GM06990 (cell line): ENCODE results near the gene VIPR2.

Experiments
- DNase-seq: peaks from one replicate; pipeline ENCODE4 v3.0.0-alpha.2; 2011; ENCODE audit not compliant: insufficient read length; ENCODE audit errors: extremely low read depth
- H3K27me3 ChIP-seq: replicated peaks from 2 replicates; pipeline ENCODE4 v1.6.0; 2011; ENCODE audit warnings: low read length; ENCODE audit not compliant: control insufficient read depth, insufficient read depth
- H3K36me3 ChIP-seq: 2 replicates; pipeline ENCODE4 v1.5.1; 2011; ENCODE audit warnings: low read length; ENCODE audit not compliant: control insufficient read depth, insufficient read depth
- H3K4me3 ChIP-seq: replicated peaks from 2 replicates; pipeline ENCODE4 v1.5.1; 2011; ENCODE audit warnings: low read depth, mild to moderate bottlenecking, control low read depth, low read length
- TF ChIP-seq, protein P1 (sequence below): IDR thresholded peaks from 2 replicates; pipeline ENCODE4 v1.5.1; 2011; ENCODE audit warnings: low read length, control low read depth, mild to moderate bottlenecking, inconsistent platforms; ENCODE audit not compliant: insufficient read depth, poor library complexity, severe bottlenecking

Gene VIPR2

DNA sequence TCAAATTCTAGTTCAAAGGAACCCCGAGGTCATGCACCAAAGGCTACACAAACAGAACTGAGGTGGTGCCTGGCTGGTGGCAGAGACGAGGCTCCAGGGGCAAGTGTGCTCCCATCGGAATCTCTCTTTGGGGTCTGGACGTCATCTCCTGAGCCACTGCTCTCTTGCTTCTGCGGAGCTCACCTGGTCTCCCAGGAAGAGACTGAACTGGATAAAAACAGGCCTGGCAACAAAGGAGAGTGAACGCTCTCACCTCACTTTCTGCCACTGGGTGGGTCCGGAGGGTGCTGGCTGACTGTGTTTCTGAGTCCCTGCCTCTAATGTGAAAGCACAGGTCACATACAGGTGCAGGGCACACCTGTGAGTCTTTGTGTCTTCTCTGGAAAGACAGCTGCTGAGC is 22.4 kb downstream of the VIPR2 start:
- TF ChIP-seq, protein P1, sequence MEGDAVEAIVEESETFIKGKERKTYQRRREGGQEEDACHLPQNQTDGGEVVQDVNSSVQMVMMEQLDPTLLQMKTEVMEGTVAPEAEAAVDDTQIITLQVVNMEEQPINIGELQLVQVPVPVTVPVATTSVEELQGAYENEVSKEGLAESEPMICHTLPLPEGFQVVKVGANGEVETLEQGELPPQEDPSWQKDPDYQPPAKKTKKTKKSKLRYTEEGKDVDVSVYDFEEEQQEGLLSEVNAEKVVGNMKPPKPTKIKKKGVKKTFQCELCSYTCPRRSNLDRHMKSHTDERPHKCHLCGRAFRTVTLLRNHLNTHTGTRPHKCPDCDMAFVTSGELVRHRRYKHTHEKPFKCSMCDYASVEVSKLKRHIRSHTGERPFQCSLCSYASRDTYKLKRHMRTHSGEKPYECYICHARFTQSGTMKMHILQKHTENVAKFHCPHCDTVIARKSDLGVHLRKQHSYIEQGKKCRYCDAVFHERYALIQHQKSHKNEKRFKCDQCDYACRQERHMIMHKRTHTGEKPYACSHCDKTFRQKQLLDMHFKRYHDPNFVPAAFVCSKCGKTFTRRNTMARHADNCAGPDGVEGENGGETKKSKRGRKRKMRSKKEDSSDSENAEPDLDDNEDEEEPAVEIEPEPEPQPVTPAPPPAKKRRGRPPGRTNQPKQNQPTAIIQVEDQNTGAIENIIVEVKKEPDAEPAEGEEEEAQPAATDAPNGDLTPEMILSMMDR = no peak
- Histone ChIP-seq H3K36me3 (no peaks in the 10 kb centered on the region), H3K27me3 (no peaks in the 10 kb centered on the region), H3K4me3 (no peak overlapping the region)
- DNase-seq = no peak

DNA sequence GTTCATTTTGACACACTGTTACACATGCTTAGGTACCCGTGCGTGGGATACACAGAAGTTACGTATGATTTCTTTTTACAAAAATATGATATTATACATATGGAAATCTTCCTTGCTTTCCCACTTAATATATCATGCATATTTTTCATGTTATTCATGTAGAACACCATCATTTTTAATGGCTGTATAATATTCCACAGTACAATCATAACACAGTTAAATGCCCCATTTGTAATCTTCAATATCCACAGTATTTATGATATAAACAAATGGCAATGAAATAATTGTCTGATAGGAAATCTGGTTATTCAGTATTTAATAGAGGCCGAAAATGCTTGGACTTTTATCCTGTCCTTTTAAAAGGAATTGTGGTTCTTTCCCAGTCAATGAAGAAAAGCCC is 23.2 kb downstream of the VIPR2 start:
- Histone ChIP-seq H3K27me3 (no peaks in the 10 kb centered on the region), H3K36me3 (no peaks in the 10 kb centered on the region), H3K4me3 (no peak overlapping the region)
- DNase-seq = no peak
- TF ChIP-seq, protein P1 = no peak

DNA sequence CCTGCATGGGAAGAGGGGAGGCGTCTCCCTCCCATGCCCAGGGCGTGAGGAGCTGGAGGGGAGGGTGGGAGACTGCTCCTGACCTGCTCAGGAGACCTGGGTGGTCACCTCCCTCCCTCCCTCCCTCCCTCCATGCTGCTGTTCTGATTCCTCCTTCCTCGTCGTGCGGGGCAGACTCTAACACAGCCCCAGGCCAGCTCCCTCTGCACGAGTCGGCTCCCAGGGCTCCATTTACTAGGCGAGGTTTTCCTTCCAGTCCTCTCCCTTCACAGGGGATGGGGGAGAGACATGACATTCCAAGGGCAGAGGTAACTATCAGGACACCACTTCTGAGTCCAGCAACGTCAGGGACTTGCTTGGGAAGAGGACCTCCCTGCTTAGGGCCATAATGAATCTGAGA is 23.6 kb downstream of the VIPR2 start:
- no peaks in the 10 kb centered on the region for H3K27me3 ChIP-seq
- DNase-seq = no peak
- H3K4me3 ChIP-seq = no peak overlapping the region
- no peaks in the 10 kb centered on the region for H3K36me3 ChIP-seq
- TF ChIP-seq, protein P1 = no peak

DNA sequence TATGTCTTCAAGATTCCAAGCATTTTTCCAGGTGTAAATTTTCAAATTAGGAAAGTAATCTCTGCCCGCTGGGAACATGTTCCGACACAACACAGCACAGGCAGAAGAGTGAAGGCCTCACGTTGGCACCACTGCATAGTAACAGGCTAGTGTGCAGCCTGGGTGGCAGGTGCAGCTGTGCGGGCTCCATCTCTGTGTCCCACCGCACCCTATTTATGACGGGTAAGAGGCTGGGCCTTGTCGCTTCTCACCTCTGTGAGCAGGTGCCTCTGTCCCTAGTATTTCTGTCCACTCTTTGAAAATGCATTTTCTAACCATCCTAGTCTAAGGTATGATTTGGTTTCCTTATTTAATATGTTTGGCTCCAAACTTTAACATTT is 24.1 kb downstream of the VIPR2 start:
- no peaks in the 10 kb centered on the region for H3K36me3 ChIP-seq
- no peak for DNase-seq
- TF ChIP-seq, protein P1 = no peak
- H3K4me3 ChIP-seq = no peak overlapping the region
- no peaks in the 10 kb centered on the region for H3K27me3 ChIP-seq

DNA sequence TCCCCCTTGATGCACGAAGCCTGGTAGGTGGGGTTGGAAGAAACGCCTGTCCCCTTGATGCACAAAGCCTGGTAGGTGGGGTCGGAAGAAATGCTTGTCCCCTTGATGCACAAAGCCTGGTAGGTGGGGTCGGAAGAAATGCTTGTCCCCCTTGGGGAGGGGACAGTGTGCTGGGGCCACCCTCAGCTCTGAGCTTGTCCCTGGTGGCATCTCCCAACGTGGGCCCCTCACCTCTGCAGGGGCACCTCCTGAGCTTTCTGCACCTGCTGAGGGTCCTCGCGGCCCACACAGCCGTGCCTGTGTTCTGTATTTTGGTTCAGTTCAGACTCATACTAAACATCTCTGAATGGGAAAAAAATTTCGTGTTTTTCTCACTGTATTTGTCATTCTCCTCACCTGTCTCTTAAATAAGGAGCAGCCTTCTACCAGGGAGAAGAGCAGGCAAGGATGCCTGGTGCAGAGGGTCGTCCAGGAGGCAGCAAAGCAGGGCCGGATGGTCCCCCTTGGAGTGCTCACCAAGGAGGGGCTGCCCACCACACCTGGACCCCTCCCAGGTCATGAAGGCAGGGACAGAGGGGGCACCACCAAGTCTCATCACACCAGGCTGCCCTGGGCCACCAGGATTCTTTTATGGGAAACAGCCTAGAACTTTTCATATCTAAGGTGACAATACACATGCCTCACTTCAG is 24.7 kb downstream of the VIPR2 start:
- TF ChIP-seq, protein P1 = no peak
- Histone ChIP-seq H3K36me3 (no peaks in the 10 kb centered on the region), H3K4me3 (no peak overlapping the region), H3K27me3 (no peaks in the 10 kb centered on the region)
- no peak for DNase-seq

DNA sequence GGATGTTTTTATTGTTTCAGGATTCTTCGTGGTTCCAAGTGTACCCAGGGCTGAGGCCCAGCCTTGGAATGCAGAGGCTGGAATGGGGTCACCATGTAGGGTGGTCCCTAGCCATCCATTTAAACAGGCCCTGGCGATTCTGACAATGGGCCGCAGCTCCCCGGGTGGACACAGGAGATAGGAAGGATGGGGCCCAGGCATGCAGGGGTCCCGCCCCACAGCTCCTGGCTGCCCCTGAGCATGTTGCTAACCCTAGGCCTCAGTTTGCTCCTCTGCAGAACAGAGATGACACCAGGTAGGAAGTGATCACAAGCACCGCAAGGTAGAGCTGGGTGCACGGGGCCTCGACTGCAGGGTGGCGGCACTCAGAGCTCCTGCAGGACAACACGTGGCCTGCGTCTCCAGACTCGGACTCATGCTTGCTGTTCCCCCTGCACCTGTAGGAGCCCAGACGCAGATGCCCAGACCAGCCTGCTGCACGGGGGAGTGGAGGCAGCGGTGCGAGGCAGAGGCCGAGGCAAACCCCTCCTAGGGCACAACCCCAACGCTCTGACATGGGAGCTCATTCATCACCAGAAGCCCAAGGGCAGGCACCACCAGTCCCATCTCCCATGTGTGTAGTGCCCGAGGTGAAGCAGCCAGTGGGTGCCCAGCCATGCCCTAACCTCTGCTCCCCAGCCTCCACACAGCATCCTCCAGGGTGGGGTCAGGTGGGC is 25.5 kb downstream of the VIPR2 start:
- Histone ChIP-seq H3K36me3 (no peaks in the 10 kb centered on the region), H3K4me3 (no peak overlapping the region), H3K27me3 (no peaks in the 10 kb centered on the region)
- no peak for DNase-seq
- TF ChIP-seq, protein P1 = no peak
